HepG2 (cell line): ENCODE data around the gene RAB30. TPM values are rescaled to one million over a fixed set of nuclear protein-coding genes. Genes with fewer than 3 reads are reported as not detected.
A peak's percentile ranks its signal among the peaks of the same experiment; 100 is the strongest.
"Not testable (repeated sequence)": the region's sequence is repeated elsewhere in the genome, so short reads cannot be mapped to it uniquely, and the experiment has no call there.

Experiments used
- ATAC-seq: fragments of 200-7000 bp; cut with Tn5 transposase; 3 replicates; pipeline ENCODE4 v1.9.1; 2020; ENCODE audit warnings: mild to moderate bottlenecking, moderate library complexity
- BruUV-seq: library from RNA; stranded (reverse); fragments of 400-500 nt; replicated peaks from 2 replicates; lab custom pipeline; 2021; lab: Mats Ljungman, UMichigan
- CTCF ChIA-PET: fragments of 300-600 bp; formaldehyde crosslinking; extraction: SDS; loops from one replicate; lab custom pipeline; 2021; ENCODE audit warnings: low total read pairs, inconsistent platforms, low intra/inter-chr PET ratio; lab: Yijun Ruan, JAX
- POLR2A ChIA-PET: fragments of 350-600 bp; sonication (Branson Sonifier 250); formaldehyde crosslinking; loops from one replicate; lab custom pipeline; 2020; ENCODE audit warnings: antibody characterized with exemption, inconsistent platforms; lab: Yijun Ruan, JAX
- DNase-seq: peaks from one replicate; pipeline ENCODE4 v3.0.0-alpha.2; 2015; ENCODE audit warnings: low spot score
- FAIRE-seq: peaks from 3 replicates; lab custom pipeline; 2011; peaks lifted over from hg19 to GRCh38; lab: Jason Lieb, UNC
- H2AFZ ChIP-seq: one replicate; pipeline ENCODE4 v1.6.1; 2011; ENCODE audit warnings: low read length, inconsistent platforms
- H3K27ac ChIP-seq: fragments of 300-600 bp; 3 replicates; pipeline ENCODE4 v1.8.0; 2011; ENCODE audit warnings: mixed run types, mild to moderate bottlenecking, mixed read lengths, low read length, inconsistent platforms; ENCODE audit not compliant: insufficient read depth; ENCODE audit errors: extremely low read length
- H3K27me3 ChIP-seq, 2 experiments: fragments of 200-600 bp in 1 of 2; 2 replicates in 1 of 2; 3 replicates in 1 of 2; pipeline versions ENCODE4 v1.6.0 to v1.8.0; 2011; ENCODE audit warnings: low read length in 2 of 2, mild to moderate bottlenecking in 2 of 2, moderate library complexity in 2 of 2, inconsistent platforms in 1 of 2; ENCODE audit not compliant: insufficient read depth in 2 of 2, control insufficient read depth in 1 of 2
- H3K36me3 ChIP-seq, 2 experiments: fragments of 200-600 bp in 1 of 2; replicated peaks in 1 of 2; 2 replicates in 1 of 2; 3 replicates in 1 of 2; pipeline versions ENCODE4 v1.5.1 to v1.8.0; 2011; ENCODE audit warnings: low read length in 2 of 2, inconsistent platforms in 1 of 2; ENCODE audit not compliant: insufficient read depth in 2 of 2, control insufficient read depth in 1 of 2
- H3K4me1 ChIP-seq: 2 replicates; pipeline ENCODE4 v1.5.1; 2012; ENCODE audit warnings: low read length, inconsistent platforms; ENCODE audit not compliant: insufficient read depth
- H3K4me2 ChIP-seq: 2 replicates; pipeline ENCODE4 v1.6.0; 2011; ENCODE audit warnings: low read depth, low read length, inconsistent platforms
- H3K4me3 ChIP-seq, 3 experiments: fragments of 200-600 bp in 1 of 3; sonication (generic), shearing (Covaris generic) in 1 of 3; replicated peaks in 1 of 3; 2 replicates each; pipeline ENCODE4 v1.5.1; 2011 to 2016; ENCODE audit warnings: low read length in 3 of 3, inconsistent platforms in 2 of 3, low read depth in 2 of 3, mild to moderate bottlenecking in 2 of 3, control low read depth in 1 of 3, mixed read lengths in 1 of 3; ENCODE audit not compliant: insufficient read depth in 1 of 3
- H3K79me2 ChIP-seq: one replicate; pipeline ENCODE4 v1.6.1; 2011; ENCODE audit warnings: low read length, inconsistent platforms; ENCODE audit not compliant: insufficient read depth
- H3K9ac ChIP-seq: 2 replicates; pipeline ENCODE4 v1.6.0; 2011; ENCODE audit warnings: mild to moderate bottlenecking, low read depth, low read length, inconsistent platforms; ENCODE audit not compliant: insufficient read depth
- H3K9me3 ChIP-seq: 2 replicates; pipeline ENCODE4 v1.5.1; 2012; ENCODE audit warnings: mild to moderate bottlenecking, low read length
- H4K20me1 ChIP-seq: 2 replicates; pipeline ENCODE4 v1.6.0; 2011; ENCODE audit warnings: inconsistent platforms, mild to moderate bottlenecking, low read length, moderate library complexity; ENCODE audit not compliant: insufficient read depth
- ATF4 ChIP-seq, 2 experiments: fragments of 450-650 bp in 1 of 2; sonication (generic) in 1 of 2; formaldehyde crosslinking; IDR thresholded peaks; 2 replicates each; pipeline versions ENCODE4 v1.5.0 to v1.8.0; 2020 to 2022; ENCODE audit warnings: mild to moderate bottlenecking in 1 of 2, missing genetic modification reagents in 1 of 2
- HNF1B ChIP-seq: sonication (generic); formaldehyde crosslinking; IDR thresholded peaks from 2 replicates; pipeline ENCODE4 v1.5.1; 2020; ENCODE audit warnings: mild to moderate bottlenecking, moderate library complexity, missing genetic modification reagents
- MAX ChIP-seq: IDR thresholded peaks from 2 replicates; pipeline ENCODE4 v1.6.1; 2012; ENCODE audit warnings: inconsistent platforms
- NBN ChIP-seq: fragments of 450-650 bp; conservative IDR thresholded peaks from 2 replicates; pipeline ENCODE4 v1.6.1; 2017
- PAF1 ChIP-seq: IDR thresholded peaks from 2 replicates; pipeline ENCODE4 v1.6.1; 2016; ENCODE audit warnings: missing genetic modification reagents, missing compliant biosample characterization
- ZNF687 ChIP-seq: sonication (generic); formaldehyde crosslinking; IDR thresholded peaks from 2 replicates; pipeline ENCODE4 v1.5.1; 2020; ENCODE audit warnings: mild to moderate bottlenecking, missing genetic modification reagents, moderate library complexity
- WGBS: methylation state at CpG from one replicate; pipeline ENCODE4 v1.1.6; 2017; ENCODE audit warnings: low lambda C conversion rate; 5-methylcytosine and 5-hydroxymethylcytosine counted together
- in situ Hi-C: cut with HindIII; loops from 2 replicates; pipeline ENCODE4 v1.10.0; 2017; ENCODE audit warnings: low pct_unique_long_range_greater_than_20kb; ENCODE audit not compliant: extremely low pct_ligation_motif_present
- intact Hi-C: fragments of 100-400 bp; cut with micrococcal nuclease; formaldehyde crosslinking; loops from one replicate; pipeline ENCODE4 v1.10.0; 2022; ENCODE audit not compliant: unreplicated experiment
- polyA plus RNA-seq, 8 experiments: library from polyadenylated mRNA; depleted of rRNA in 3 of 8; stranded (reverse) in 7 of 8; unstranded in 1 of 8; fragments of >200 nt; fragmentation: Illumina TruSeq in 4 of 8; extraction: Trizol in 4 of 8; gene quantifications; 2 replicates each; pipeline versions ENCODE4 v1.2.1 to v1.2.3, GENCODE V29; 2011 to 2016; ENCODE audit warnings: low read depth in 4 of 8, missing spikeins in 1 of 8, mixed read lengths in 1 of 8; ENCODE audit not compliant: insufficient read depth in 1 of 8
- total RNA-seq, 5 experiments: library from RNA; depleted of rRNA; stranded (reverse); fragments of >200 nt; fragmentation: Illumina TruSeq; extraction: Trizol; gene quantifications; 2 replicates each; pipeline ENCODE4 v1.2.3, GENCODE V29; 2016; ENCODE audit warnings: low read depth in 1 of 5

The RAB30 gene
- total and polyA plus RNA-seq, 2 of the 13 experiments (the other 11 are each of a cell fraction or from before 2014, with no cell fraction given) = 3.7 to 5.0 TPM

GRCh38 chr11:82945682-82946081 is 126.0 kb downstream of the RAB30 start (continued):
- TF ChIP-seq MAX (peak; percentile 61; the same call in 1 of the 2 replicates), ATF4 (CRISPR knock-in tag; IDR thresholded peaks at IDR 0.05) (no peak), HNF1B (CRISPR knock-in tag) (peak; percentile 17; the same call in 1 of the 2 replicates), ZNF687 (peak; percentile 72), NBN (no peak), PAF1 (CRISPR knock-in tag) (no peak)

GRCh38 chr11:82945041-82945440 is 126.7 kb downstream of the RAB30 start:
- H3K4me3 ChIP-seq, ATAC-seq, H3K27ac ChIP-seq, intact Hi-C loops, H4K20me1 ChIP-seq, H3K9me3 ChIP-seq, in situ Hi-C loops, H3K9ac ChIP-seq, FAIRE-seq, H3K79me2 ChIP-seq, H3K4me2 ChIP-seq, CTCF ChIA-PET, BruUV-seq, H3K27me3 ChIP-seq, DNase-seq, H2AFZ ChIP-seq, H3K36me3 ChIP-seq: not testable (repeated sequence)
- 88% methylated on average over 1 of the region's 1 CpG for WGBS
- peaks cover 24% of the 10 kb centered on the region for H3K4me1 ChIP-seq
- POLR2A ChIA-PET = interaction anchor here (1.1 to 1.4 kb wide), 3 partner anchors 11 to 127 kb away, joined by 4 to 7 read pairs (median 6); partner anchors contain the start of gene RAB30
